Right lung (tissue), 10 donors: ENCODE results near the gene ABHD17A. TPM values are rescaled to one million over a fixed set of nuclear protein-coding genes. Genes with fewer than 3 reads are reported as not detected.

Source experiments
- DNase-seq, 2 donors: peaks; one replicate each; pipeline ENCODE4 v3.0.0-alpha.2; 2013
- long read RNA-seq, 8 donors: transcript quantifications; one replicate each; lab custom pipeline, GENCODE V29; 2026
- polyA plus RNA-seq, 5 donors: library from polyadenylated mRNA; unstranded; fragments of 120-200 nt; gene quantifications; one replicate each; pipeline versions ENCODE4 v1.2.1 to v1.2.3, GENCODE V29; 2013; ENCODE audit warnings: inconsistent platforms in 1 of 5, low replicate concordance in 1 of 5; ENCODE audit not compliant: insufficient read length in 5 of 5, insufficient read depth in 1 of 5

ABHD17A gene
- polyA plus RNA-seq = 10 to 100 TPM; 34.9 to 90.0 (median 45.8) TPM
- long read RNA-seq, donor 1, transcript ABHD17A-202 (5 exons, 1,757 nt) = major isoform, 54 of 89 reads
- long read RNA-seq, donor 1, partial matches to known transcripts = 35 of 89 reads
- long read RNA-seq, donor 1, other reads (novel, unspliced or antisense) = 0 of 89 reads
- long read RNA-seq, donor 2, transcript ABHD17A-202 (5 exons, 1,757 nt) = major isoform, 37 of 37 reads
- long read RNA-seq, donor 2, partial matches to known transcripts = 0 of 37 reads
- long read RNA-seq, donor 2, other reads (novel, unspliced or antisense) = 0 of 37 reads
- long read RNA-seq, donor 3, transcript ABHD17A-202 (5 exons, 1,757 nt) = major isoform, 50 of 70 reads
- long read RNA-seq, donor 3, partial matches to known transcripts = 20 of 70 reads
- long read RNA-seq, donor 3, other reads (novel, unspliced or antisense) = 0 of 70 reads
- long read RNA-seq, donor 4, full-length matches to known transcripts = 22 of 32 reads
- long read RNA-seq, donor 4, partial matches to known transcripts = 10 of 32 reads
- long read RNA-seq, donor 4, other reads (novel, unspliced or antisense) = 0 of 32 reads
- long read RNA-seq, donor 5, transcript ABHD17A-202 (5 exons, 1,757 nt) = major isoform, 48 of 78 reads
- long read RNA-seq, donor 5, partial matches to known transcripts = 30 of 78 reads
- long read RNA-seq, donor 5, other reads (novel, unspliced or antisense) = 0 of 78 reads
- long read RNA-seq, donor 6, transcript ABHD17A-202 (5 exons, 1,757 nt) = major isoform, 59 of 94 reads
- long read RNA-seq, donor 6, partial matches to known transcripts = 35 of 94 reads
- long read RNA-seq, donor 6, other reads (novel, unspliced or antisense) = 0 of 94 reads
- long read RNA-seq, donor 7, full-length matches to known transcripts = 59 of 72 reads
- long read RNA-seq, donor 7, partial matches to known transcripts = 13 of 72 reads
- long read RNA-seq, donor 7, other reads (novel, unspliced or antisense) = 0 of 72 reads
- long read RNA-seq, donor 8, transcript ABHD17A-202 (5 exons, 1,757 nt) = major isoform, 24 of 24 reads
- long read RNA-seq, donor 8, partial matches to known transcripts = 0 of 24 reads
- long read RNA-seq, donor 8, other reads (novel, unspliced or antisense) = 0 of 24 reads

DNA sequence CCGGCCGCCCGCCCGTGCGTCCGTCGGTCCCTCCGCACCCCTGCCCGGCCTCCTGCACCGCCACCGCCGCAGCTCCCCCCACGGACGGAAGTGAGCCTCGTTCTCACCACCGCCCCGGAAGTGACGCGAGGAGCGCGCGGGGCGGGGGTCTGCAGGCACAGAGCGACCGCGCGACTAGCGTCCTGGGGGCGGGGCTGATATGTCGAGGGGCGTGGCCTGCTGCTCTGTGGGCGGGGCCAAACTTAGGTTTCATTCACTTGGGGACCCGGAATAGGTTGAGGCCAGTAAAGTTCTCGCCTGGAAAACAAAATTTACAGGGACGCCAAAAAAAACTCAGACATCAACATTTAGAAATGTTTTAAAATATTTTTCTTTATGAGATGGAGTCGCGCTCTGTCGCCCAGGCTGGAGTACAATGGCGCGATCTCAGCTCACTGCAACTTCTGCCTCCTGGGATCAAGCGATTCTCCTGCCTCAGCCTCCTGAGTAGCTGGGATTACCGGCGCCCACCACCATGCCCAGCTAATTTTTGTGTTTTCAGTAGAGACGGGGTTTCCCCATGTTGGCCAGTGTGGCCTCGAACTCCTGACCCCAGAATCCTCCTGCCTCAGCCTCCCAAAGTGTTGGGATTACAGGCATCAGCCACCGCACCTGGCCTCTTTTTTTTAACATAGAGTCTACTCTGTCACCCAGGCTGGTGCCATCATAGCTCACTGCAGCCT, at the start of gene ABHD17A:
Gene ABHD17A, minus strand, starts transcription at position 99 of the 722 bp plus-strand sequence. CDS start 3,930 bp downstream, outside the sequence.
- peak; percentile 91 to 93 for DNase-seq

DNA sequence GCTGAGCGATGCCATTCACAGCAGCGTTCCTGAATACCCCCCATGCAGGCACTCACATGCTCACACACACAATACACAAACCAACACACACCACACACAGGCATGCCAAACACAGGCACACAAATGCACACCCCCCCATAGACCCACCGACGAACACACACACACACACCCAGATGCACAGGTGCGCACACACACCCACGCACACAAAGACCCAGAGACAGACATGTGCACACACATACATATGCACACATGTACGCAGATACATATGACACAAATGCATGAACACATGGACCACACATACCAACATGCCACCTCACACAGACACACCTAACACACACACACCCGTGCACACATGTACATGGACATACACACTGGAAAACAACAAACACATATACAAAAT, 48.6 kb upstream of the ABHD17A start:
- no peak for DNase-seq

DNA sequence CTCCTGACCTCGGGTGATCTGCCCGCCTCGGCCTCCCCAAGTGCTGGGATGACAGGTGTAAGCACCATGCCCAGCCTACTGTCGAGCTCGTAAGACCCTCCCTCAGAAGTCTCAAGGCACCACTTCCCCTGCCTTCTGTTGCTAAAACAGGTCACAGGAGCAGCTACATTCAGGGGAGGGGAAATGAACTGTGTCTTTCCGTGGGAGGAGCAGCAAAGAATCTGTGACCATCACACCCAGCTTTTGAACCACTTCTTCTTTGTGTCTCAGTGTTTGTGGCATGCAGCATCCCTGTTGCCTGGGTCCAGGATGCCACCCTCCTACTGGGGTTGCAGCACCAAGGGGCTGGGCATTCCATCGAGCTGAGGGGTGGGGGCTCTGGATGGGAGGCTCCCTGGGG, 47.9 kb upstream of the ABHD17A start:
- no peak for DNase-seq

DNA sequence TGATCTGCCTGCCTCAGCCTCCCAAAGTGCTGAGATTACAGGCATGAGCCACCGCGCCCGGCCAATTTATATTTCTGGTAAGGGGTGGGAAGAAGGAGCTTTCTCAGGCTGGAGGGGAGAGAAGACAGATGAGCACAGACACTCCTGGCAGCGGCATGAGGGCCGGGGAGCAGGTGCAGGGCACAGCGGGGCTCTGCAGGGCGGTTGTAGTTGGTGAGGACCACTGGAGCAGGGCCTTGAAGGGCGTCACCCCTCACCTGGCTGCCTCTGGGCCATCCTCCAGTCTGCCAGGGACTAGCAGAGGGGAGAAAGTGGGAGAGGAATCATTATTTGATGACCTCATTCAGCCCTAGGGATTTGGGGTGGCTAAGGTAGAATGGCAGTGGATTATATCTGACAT, 47.1 kb upstream of the ABHD17A start:
- DNase-seq = no peak

DNA sequence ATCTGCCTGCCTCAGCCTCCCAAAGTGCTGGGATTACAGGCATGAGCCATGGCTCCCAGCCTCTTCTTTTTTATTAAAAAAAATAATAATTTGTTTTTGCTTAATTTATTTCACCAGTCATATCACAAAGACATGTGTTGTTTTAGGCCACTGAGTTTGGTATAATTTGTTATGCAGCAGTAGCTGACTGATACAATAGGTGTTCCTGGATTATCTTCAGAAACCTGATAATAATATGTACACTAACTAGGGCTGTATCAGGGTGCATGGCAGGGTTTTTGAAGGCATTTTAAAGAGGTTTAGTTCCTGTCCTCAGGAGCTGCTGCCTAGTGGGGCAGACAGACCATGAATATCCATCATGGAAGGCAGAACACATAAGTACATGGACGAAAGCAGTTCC, 46.1 kb upstream of the ABHD17A start:
- no peak for DNase-seq

DNA sequence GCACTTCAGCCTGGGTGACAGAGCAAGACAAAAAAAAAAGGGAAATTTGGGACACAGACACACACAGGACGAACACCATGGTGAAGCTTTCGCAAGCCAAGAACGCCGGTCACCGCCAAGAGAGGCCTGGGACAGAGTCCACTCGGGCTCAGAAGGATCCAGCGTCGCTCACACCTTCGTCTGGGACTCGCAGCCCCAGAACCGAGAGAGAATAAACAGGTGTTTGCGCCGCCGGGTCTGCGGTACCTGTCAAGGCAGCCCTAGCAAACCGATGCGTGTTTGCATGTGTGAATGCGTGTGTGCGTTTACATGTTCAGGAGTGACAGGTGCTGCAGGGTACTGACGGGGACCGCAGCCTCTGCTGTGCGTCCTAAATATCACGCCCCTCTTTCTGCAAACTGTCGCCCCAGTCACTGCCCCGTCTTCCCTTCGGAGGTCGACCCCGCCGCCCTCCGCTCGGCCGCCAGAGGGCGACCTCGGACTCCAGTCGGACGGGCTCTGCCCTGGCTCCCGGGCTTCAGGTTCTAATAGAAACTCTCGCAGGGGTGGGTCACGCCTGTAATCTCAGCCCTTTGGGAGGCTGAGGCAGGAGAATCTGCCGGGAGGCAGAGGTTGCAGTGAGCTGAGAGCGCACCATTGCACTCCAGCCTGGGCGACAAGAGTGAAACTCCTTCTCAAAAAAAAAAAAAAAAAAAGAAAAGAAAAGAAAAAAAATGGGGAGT, 43.9 kb upstream of the ABHD17A start:
- DNase-seq = peak; percentile 52 to 59

DNA sequence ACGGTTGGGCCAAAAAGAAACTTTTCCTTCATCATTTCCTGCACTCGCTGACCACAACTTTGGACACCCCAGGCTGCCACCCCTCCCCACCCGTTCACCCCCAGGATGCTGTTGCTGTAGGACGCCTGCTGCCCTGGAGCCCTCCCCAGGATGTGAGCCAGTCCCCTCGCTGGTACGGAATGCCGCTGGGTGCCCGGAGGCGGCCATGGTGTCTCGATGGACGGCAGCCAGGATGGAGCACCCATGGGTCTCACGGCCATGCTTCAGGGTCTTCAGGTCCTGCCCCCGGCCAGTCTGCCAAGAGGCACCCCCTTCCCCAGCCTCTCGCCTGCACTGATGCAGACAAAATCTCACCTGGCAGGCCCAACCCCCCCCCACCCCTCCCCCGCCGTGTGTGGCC, 40.2 kb upstream of the ABHD17A start:
- DNase-seq = no peak

DNA sequence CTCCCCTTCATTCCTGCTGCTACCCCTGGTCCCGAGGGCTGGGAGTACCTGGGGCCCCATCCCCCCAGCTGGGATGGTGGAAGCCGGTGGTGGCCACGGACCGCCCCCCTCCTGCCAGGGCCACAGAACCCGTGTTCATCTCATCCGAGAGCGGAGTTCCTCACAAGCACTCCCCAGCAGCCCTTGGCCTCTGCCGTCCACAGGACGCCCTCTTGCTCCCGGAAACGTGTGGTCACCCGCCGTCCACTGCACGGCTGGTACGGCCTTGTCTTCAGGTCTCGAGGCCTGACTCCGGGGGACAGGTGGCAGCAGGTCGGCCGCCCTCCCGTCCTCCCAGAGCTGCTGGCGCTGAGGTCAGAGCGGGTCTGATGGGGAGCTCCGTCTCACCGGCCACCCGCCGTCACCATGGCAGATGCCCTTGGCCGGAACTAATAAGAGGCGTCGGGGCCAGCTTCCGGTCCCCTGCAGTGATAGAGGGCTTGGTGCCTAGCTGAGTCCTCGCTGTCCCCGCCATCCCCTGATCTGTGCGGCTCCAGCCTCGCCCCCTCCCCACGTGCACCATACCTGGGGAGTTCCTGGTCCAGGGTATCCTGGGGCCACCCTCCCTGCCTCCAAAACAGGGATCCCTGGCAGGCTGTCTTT, 39.1 kb upstream of the ABHD17A start:
- no peak for DNase-seq

DNA sequence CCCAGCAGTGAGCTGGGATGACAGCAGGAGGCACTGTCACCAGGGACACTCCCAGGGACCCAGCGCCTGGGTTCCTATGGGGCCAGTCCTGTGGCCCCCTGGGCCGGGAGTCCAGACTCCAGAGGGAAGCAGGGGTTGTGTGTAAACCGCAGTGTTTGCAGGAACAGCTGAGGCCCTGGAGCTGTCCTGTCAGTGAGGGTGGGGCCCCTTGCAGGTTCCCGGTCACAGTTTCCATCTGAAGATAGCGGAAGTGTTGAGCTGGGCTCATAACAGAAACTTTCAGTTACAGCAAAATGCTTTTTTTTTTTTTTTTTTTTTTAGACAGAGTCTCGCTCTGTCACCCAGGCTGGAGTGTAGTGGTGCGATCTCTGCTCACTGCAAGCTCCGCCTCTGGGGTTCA, 38.0 kb upstream of the ABHD17A start:
- no peak for DNase-seq

DNA sequence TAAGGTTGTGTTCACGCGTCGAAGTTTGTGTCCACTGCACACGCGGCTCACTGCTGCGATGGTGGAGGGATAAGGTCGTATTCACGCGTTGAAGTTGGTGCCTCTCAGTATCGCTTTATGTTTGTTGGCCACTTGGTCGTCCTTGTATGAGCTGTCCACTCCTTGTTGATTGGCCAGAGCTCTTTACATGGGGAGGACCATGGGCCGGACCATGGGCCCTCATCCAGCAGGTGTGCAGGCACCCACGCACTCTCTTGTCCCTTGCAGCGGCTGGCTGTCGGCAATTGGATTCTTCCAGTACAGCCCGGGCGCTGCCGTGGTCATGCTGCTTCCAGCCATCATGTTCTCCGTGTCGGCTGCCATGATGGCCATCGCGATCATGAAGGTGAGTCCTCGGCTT, 37.5 kb upstream of the ABHD17A start:
- DNase-seq = no peak

DNA sequence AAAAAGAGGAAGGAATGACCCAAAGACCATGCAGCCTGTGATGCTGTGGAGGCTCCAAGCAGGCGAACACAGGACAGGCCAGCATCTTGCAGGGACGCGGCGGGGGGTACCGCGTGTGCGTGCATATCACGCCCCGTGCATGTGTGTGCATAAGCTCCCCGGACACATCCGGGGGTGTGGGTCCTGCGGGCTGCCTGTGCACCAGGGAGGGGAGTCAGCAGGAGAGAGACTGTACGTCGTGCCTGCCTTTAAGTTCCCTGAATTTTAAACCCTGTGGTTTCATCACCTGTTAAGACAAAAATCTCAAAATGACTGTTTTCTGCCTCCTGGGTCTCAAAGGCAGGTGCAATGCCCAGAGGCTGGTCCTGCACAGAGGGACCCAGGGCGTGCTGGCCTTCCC, 36.5 kb upstream of the ABHD17A start:
- no peak for DNase-seq

DNA sequence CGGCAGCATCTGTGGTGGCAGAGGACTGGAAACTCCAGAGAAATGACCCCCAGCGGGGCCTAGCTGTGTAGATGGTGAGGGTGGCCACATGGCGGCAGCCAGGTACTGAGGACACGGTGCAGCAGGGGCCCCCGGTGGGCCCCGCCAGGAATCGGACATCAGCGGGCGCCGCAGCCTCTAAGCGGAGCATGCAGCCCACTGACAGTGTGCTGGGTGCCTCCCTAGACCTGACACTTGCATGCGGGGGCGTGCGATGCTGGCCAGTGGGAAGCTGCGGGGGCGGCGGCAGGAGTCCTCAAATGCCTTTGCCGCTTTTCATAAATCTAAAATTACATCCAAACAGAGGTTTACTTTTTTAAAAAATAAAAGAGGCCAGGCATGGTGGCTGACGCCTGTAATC, 36.0 kb upstream of the ABHD17A start:
- no peak for DNase-seq

DNA sequence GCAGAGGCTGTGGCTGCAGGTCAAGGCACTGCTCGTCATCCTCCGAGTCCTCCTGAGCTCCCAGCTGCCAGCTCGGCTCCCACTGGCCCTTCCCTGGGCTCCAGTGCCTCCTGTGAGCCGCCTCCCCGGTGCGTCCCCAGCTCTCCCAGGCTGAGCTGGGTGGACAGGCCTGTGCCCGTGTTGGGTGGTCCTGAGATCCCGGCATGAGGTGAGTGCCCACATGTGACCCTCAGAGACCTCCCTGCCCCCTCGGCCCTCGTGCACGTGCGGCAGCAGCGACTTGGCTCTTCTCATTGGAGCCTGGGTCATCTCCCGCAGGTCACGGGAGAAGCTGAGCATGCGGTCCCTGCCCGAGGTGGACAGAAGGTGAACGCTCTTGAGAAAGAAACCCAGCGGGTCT, 35.3 kb upstream of the ABHD17A start:
- no peak for DNase-seq

DNA sequence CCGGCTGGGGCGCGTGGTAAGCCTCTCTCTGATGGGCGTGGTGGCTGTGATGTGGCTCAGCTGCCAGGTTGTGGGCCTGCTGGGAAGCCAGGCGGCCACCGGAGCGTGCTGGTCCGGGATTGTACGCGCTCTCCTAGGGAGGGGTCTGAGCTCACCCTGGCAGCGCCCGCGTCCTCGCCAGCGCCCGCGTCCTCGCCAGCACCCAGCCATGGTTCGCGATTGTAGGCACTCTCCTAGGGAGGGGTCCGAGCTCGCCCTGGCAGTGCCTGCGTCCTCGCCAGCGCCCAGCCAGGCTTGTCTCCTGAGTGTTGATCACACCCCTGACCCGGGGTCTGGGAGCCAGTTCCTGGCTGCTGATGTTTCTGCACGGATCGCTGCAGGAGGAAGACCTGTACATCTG, 33.7 kb upstream of the ABHD17A start:
- DNase-seq = no peak

DNA sequence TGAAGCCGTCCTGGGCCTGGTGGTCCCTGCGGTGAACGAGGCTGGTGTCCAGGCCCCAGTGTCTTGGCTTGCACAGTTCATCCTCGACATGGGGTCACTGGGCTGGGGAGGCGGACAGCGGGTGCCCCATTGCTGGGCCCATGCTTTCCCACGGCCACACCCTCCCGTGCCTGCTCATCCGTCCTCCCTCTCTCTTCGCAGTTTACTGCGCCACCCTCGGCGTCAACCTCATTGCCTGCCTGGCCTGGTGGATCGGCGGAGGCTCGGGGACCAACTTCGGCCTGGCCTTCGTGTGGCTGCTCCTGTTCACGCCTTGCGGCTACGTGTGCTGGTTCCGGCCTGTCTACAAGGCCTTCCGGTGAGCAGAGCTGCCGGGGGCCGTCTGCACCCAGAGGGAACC, 32.6 kb upstream of the ABHD17A start:
- no peak for DNase-seq

DNA sequence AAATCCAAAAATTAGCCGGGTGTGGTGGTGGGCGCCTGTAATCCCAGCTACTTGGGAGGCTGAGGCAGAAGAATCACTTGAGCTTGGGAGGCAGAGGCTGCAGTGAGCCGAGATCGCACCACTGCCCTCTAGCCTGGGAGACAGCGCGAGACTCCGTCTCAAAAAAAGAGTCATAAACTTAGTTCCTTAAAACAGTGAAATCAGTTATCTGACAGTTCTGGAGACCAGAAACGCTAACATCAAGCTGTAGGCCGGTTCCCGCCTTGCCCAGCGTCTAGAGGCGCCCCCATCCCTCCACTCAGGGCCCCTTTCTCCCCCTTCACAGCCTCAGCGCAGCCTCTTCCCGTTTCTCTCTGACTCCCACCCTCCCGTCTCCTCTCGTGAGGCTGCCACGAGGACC, 31.9 kb upstream of the ABHD17A start:
- no peak for DNase-seq

DNA sequence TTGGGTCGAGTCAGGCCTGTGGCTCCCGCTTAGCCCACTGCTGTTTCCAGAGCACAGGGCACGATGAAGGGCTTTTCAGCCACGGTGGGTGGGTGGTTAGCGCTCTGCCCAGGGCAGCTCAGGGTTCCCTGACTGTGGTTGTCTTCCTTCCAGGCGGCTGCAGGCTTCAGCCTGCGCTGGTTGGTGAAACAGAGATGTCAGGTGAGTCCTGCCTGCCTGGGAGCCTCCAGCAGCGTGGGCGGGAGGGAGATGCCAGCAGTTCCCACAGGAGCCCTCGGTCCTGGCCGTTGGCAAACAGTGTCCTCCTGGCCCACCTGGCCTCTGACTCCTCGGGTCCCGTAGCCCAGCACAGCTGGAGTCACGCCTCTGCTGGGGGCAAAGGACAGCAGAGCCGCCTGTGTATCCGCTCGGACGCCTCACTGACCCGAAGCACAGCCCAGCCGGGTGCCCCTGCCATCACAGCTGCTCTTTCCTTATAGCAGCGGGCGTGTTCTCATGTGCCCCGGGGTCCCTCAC, 29.6 kb upstream of the ABHD17A start:
- no peak for DNase-seq

DNA sequence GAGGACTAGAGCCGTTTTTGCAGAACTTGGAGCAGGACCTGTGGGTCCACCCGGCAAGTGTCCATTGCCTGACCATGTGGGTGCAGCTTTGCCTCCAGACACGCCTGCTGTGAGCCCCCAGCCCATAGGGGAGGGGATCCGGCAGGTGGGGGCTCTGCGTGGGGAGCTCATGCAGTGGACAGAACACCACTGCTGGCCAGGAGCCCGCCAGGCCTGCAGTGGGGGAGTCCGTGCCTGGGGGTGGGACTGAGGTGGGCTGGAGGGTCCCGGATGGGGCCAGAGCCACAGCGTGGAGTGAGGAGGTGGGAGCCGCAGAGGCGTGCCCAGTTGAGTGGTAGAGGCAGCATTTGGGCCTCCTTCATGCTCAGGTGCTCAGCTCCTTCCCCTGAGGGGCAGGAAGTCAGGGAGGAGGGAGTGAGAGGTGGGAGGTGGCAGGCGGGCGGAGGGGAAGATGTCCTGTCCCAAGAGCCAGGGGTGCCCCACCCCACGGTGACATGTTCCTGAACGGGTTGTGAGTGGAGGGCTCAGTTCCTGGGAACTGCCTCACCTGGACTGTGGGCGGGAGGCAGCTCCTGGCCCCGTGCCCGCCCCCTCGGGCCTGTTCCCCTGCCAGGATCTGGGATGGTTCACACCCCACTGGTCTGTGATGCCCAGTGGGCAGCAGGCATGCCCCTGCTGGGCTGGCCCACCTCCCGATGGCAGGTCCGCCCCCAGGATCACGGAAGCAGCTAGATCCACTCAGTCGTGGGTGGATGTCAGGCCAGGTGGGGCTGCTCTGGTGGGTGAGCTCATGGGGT, 28.7 kb upstream of the ABHD17A start:
- DNase-seq = no peak

DNA sequence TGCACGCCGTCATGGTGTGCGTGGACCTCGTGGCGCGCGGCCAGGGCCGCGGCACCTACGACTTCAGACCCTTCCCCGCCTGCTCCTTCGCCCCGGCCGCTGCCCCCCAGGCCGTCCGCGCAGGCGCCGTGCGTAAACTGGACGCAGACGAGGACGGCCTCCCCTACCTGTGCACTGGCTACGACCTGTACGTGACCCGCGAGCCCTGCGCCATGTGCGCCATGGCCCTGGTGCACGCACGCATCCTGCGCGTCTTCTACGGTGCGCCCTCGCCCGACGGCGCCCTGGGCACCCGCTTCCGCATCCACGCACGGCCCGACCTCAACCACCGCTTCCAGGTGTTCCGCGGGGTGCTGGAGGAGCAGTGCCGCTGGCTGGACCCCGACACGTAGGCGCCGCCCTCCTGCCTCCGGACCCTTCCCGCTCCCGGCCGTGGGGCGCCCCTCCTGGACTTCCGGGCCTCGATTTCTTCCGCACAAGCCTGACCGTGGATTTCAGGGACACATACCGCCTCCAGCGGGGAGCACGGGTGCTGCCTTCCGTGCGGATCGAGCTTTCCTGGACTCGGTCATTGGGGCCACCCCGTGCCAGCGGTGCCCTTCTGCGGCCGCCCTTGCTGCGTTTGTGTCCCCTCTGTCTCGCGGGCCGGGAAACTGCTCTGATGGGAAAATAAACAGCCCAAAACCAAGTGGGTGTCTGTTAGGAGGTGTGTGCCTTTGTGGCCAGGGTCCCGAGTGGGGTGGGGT, 27.6 kb upstream of the ABHD17A start:
- no peak for DNase-seq
